ENCODE data around the gene CCDC93. TPM values are rescaled to one million over a fixed set of nuclear protein-coding genes. Genes with fewer than 3 reads are reported as not detected.
"Not testable (repeated sequence)": the region's sequence is repeated elsewhere in the genome, so short reads cannot be mapped to it uniquely, and the experiment has no call there.

Gene CCDC93
- total RNA-seq, 1 donor from 2014 or later = 12.1 TPM

GRCh38 chr2:117930775-117931174 is 83.1 kb downstream of the CCDC93 start:
- DNase-seq (ENCODE audit: low spot score) = no peak
- no peak for ATAC-seq

- not testable (repeated sequence) for ATAC-seq; DNase-seq (ENCODE audit: low spot score)
Observed at GRCh38 chr2:117923471-117923870, 90.4 kb downstream of the CCDC93 start.

- no peak for DNase-seq (ENCODE audit: low spot score)
- ATAC-seq = no peak
Observed at GRCh38 chr2:117921520-117921919, 92.3 kb downstream of the CCDC93 start.

DNA sequence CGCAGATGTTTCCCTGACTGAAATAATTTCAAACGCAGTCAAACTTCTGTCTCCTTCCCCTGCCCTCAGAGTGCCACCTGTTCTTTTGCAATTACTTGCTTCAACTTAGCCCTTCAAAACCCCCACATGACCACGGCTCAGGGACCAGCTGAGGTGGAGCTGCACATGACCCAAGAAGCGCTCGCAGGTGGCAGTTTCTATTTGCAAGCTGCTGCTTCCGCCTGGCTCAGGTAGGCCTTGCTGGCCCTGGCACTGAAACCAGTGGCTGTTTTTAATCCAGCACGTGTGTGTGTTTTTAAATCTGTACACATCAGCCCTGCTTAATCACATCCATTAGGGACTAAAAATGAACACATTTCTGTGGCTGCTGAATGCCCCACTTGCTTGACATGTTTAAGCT is 95.3 kb downstream of the CCDC93 start:
- DNase-seq (ENCODE audit: low spot score) (no peak), ATAC-seq (no peak)

- peak; percentile 64 for DNase-seq (ENCODE audit: low spot score)
- peak; percentile 97 for ATAC-seq
Observed at GRCh38 chr2:117917223-117917917, 96.5 kb downstream of the CCDC93 start.

DNA sequence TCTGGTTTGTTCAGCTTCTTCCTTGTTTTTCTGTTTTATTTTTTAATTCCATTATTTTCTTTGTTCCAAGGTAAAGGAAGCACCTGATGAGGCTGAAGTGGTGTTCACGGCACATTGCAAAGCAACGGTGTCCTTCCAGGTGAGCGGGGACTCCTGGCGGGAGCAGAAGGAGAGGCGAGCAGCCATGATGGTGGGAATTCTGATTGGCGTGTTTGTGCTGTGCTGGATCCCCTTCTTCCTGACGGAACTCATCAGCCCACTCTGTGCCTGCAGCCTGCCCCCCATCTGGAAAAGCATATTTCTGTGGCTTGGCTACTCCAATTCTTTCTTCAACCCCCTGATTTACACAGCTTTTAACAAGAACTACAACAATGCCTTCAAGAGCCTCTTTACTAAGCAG is 110.9 kb downstream of the CCDC93 start:
- DNase-seq (ENCODE audit: low spot score) (no peak), ATAC-seq (no peak)

DNA sequence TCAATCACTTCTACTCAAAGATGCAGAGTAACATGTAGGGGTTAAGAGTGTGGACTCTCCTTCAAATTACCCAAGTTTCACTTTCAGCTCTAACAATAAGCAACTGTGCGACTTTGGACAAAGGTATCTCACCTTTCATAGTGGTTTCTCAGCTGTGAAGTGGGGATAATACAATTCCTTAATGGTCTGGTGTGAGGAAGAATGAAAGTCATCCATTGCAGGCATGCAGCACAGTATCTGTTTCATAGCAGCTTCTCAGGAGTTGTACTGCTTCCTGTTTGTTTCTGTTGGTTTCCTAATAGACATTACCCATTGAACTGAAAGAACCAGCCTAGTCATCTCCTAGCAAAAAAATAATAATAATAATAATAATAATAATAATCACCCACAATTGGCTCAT is 125.0 kb downstream of the CCDC93 start:
- no peak for DNase-seq (ENCODE audit: low spot score)
- ATAC-seq = no peak

GRCh38 chr2:117885308-117885707 is 128.6 kb downstream of the CCDC93 start:
- no peak for ATAC-seq
- no peak for DNase-seq (ENCODE audit: low spot score)

DNA sequence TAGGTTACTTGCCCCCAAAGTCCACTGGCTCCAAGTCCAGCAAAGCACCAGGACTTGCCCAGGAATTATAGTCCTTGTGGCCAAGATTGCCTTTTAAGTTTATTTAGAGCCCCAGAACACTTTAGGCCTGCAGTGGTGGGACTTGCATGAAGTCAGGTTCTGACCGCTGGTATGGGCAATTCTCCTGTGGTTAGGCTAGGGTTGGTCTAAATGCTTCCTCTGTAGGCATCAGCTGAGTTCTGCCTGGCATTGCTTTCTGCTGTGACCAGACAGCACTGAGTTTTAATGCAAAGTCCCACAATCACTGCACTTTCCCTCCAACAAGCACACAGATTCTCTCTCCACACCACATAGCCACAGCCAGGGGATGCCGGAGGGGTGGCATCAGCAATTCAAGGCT is 134.9 kb downstream of the CCDC93 start:
- ATAC-seq (no peak), DNase-seq (ENCODE audit: low spot score) (no peak)

GRCh38 chr2:117875786-117876185 is 138.1 kb downstream of the CCDC93 start:
- no peak for DNase-seq (ENCODE audit: low spot score)
- no peak for ATAC-seq

Other genes with a start within 250 kb of the CCDC93 start
- 20.4 TPM for gene DDX18, start 199.4 kb downstream of the CCDC93 start, total RNA-seq
- gene INSIG2, start 74.4 kb upstream of the CCDC93 start, total RNA-seq = 20.7 TPM